ENCODE results near the gene ABHD1. TPM values are rescaled to one million over a fixed set of nuclear protein-coding genes. Genes with fewer than 3 reads are reported as not detected.

ABHD1 gene
- under 1 TPM in 1 of 2 donors, not detected in 1; under 0.01 TPM for total RNA-seq

GRCh38 chr2:27123302-27124150 is at the start of gene ABHD1:
Gene ABHD1, plus strand, starts transcription at chr2:27123815. Its CDS starts 134 bp downstream, at chr2:27123949.

GRCh38 chr2:27078267-27079194 is 45.1 kb upstream of the ABHD1 start, which contains the start of gene EMILIN1:
Gene EMILIN1, plus strand, starts transcription at chr2:27078615. Its CDS starts 451 bp downstream, at chr2:27079066.

GRCh38 chr2:27086724-27087593 is 36.7 kb upstream of the ABHD1 start, which contains the start of gene KHK:
Gene KHK, plus strand, starts transcription at chr2:27086772. Its CDS starts 488 bp downstream, at chr2:27087260.

GRCh38 chr2:27118525-27119329 is 4.9 kb upstream of the ABHD1 start, which contains the start of gene CGREF1:
Gene CGREF1, minus strand, starts transcription at chr2:27119128. Its CDS starts 14,762 bp downstream, at chr2:27104366.

GRCh38 chr2:27133905-27134780 is 10.5 kb downstream of the ABHD1 start, which contains the start of gene PREB:
Gene PREB, minus strand, starts transcription at chr2:27134636. Its CDS starts 215 bp downstream, at chr2:27134421.

GRCh38 chr2:27139310-27139709 is 15.7 kb downstream of the ABHD1 start, which contains the start of gene PRR30:
Gene PRR30, minus strand, starts transcription at chr2:27139410. Its CDS starts 1,081 bp downstream, at chr2:27138329.

GRCh38 chr2:27148801-27149439 is 25.3 kb downstream of the ABHD1 start, which contains the start of gene TCF23:
Gene TCF23, plus strand, starts transcription at chr2:27149004. Its CDS starts 130 bp downstream, at chr2:27149134.

Other genes starting within 250 kb of the ABHD1 start
- gene MAPRE3, start 153.2 kb upstream of the ABHD1 start, total RNA-seq: 1 to 10 TPM; 4.0 to 5.2 TPM
- 10 to 100 TPM; 43.7 to 47.6 TPM for gene TMEM214, start 90.8 kb upstream of the ABHD1 start, total RNA-seq
- 10 to 100 TPM; 13.8 to 15.7 TPM for gene AGBL5, start 72.1 kb upstream of the ABHD1 start, total RNA-seq
- 100 to 1,000 TPM; 137 to 193 TPM for gene OST4, start 52.2 kb upstream of the ABHD1 start, total RNA-seq
- gene EMILIN1, start 45.2 kb upstream of the ABHD1 start, total RNA-seq: 1 to 10 TPM; 4.8 to 8.0 TPM
- 1 to 10 TPM; 2.8 to 3.7 TPM for gene KHK, start 37.0 kb upstream of the ABHD1 start, total RNA-seq
- 1 to 10 TPM; 4.7 to 6.2 TPM for gene CGREF1, start 4.7 kb upstream of the ABHD1 start, total RNA-seq
- 10 to 100 TPM; 56.8 to 75.6 TPM for gene PREB, start 10.8 kb downstream of the ABHD1 start, total RNA-seq
- not detected for gene PRR30, start 15.6 kb downstream of the ABHD1 start, total RNA-seq
- not detected for gene TCF23, start 25.2 kb downstream of the ABHD1 start, total RNA-seq
- 100 to 1,000 TPM; 150 to 212 TPM for gene ATRAID, start 88.2 kb downstream of the ABHD1 start, total RNA-seq
- gene SLC5A6, start 88.5 kb downstream of the ABHD1 start, total RNA-seq: 10 to 100 TPM; 35.8 to 87.9 TPM
- gene CAD, start 93.6 kb downstream of the ABHD1 start, total RNA-seq: 10 to 100 TPM; 23.7 to 41.3 TPM
- under 1 TPM in 1 of 2 donors, not detected in 1; 0.34 TPM for gene SLC30A3, start 139.2 kb downstream of the ABHD1 start, total RNA-seq
- not detected for gene DNAJC5G, start 151.6 kb downstream of the ABHD1 start, total RNA-seq
- not detected for gene TRIM54, start 158.6 kb downstream of the ABHD1 start, total RNA-seq
- 1 to 10 TPM in 1 of 2 donors, under 1 TPM in 1; 0.67 to 2.1 TPM for gene UCN, start 184.6 kb downstream of the ABHD1 start, total RNA-seq
- 100 to 1,000 TPM in 1 of 2 donors, 10 to 100 TPM in 1; 88.2 to 118 TPM for gene MPV17, start 199.3 kb downstream of the ABHD1 start, total RNA-seq
- 10 to 100 TPM; 45.1 to 57.6 TPM for gene GTF3C2, start 232.9 kb downstream of the ABHD1 start, total RNA-seq
- gene EIF2B4, start 246.5 kb downstream of the ABHD1 start, total RNA-seq: 10 to 100 TPM; 25.5 to 28.6 TPM
- 100 to 1,000 TPM; 109 to 136 TPM for gene SNX17, start 246.8 kb downstream of the ABHD1 start, total RNA-seq

Measured in melanocyte of skin (primary cell).